AG08396 (cell line): ENCODE measurements around the gene EIF2A.
"Not testable (repeated sequence)": the region's sequence is repeated elsewhere in the genome, so short reads cannot be mapped to it uniquely, and the experiment has no call there.

Source experiments
- DNase-seq: peaks from one replicate; pipeline ENCODE4 v3.0.0; 2012; ENCODE audit warnings: low spot score, mixed read lengths

The EIF2A gene

DNA sequence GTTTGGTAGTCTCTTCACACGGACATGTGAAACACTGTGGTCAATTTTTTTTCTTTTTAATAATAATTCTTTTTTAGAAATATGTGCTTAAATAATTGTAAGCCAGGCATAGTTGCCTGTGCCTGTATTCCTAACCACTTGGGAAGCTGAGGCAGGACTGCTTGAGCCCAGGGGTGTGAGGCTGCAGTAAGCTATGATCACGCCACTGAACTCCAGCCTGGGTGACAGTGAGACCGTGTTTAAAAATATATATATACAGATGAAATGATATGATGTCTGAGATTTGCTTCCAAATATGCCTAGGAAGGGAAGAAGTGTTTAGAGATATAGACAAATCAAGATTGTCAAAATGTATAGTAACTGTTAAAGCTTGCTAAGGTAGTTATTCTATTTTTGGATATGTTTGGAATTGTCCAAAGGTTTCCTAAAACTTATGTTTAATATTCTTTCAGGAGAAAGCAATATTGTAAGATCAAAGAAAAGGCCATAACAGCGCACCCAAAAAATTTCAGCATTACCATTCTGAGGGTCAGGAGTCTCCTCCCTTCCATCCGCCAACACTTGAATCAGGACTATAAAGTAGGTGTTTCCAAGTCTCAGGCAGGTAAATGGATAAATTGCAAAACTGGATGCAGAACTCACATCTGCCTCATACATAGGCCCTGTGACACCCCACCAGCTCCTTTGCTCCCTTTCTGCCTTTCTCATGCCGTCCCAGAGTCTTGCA lies 56.0 kb downstream of the EIF2A start:
- DNase-seq: no peak

GRCh38 chr3:150603153-150603979 lies 56.8 kb downstream of the EIF2A start, which contains the start of gene SELENOT:
TSS of gene SELENOT (plus strand) at chr3:150603321. CDS start at chr3:150603363, 42 bp downstream.
- DNase-seq: peak; percentile 99

GRCh38 chr3:150603980-150604319 lies 57.4 kb downstream of the EIF2A start:
- DNase-seq: no peak

DNA sequence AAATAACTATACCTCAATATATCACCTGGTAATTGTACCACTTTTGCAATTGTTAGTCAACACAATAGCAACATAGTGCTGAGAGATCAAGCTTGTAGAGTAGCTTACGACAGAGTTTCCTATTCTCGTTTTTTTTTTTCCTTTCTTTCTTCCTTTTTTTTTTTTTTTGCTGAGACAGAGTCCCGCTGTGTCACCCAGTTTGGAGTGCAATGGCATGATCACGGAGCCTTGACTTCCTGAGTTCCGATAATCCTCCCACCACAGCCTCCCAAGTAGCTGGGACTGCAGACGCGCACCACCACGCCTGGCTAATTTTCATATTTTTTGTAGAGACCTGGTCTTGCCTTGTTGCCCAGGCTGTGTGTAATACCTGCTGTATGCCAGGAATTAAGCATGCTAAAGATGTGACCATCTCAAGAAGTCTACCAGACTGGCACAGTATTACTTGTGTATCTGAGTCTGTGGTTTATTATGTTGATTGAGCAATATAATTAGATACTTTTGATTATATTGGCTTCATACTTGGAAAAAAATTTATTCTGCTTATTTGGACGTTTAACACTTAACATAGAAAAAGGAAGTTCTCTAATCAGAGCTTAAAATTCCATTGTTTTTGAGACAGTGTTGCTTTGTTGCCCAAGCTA lies 59.5 kb downstream of the EIF2A start:
- no peak for DNase-seq

DNA sequence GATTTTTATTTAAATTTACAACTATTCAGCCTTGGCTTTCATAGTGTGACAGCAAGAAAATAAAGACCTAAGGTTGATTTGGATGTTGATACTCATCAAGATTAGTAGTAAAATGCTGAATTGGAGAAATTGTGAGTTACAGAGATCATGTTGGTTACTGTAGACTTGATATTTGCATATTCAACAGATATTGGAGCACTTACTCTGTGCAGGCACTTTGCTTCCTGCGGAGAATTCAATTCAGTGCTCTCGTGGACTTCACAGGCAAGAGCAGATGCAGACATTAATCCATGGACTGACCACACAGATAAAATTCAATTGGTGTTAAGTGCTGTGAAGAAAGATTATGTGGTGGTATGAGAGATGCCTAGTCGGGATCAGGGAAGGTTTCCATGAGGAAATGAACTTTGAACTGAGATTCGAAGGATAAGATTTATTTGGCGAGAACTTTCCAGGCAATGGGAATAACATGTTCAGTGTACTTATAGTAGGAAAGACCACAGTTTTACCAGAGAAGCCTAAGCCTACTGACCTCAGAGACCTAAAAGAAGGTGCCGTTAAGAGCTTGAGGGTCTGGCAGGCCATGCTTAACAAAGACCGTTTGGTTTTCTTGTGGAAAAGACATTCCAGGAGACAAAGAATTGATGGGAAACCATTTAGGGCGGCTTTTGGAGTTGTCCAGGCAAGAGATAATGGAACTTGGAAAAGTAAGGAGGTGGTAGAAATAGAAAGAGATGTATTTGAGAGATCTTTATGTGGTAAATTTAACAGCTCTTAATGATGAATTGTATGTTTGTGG lies 60.9 kb downstream of the EIF2A start:
- DNase-seq: no peak

- no peak for DNase-seq
Observed at GRCh38 chr3:150609988-150610387, 63.4 kb downstream of the EIF2A start.

DNA sequence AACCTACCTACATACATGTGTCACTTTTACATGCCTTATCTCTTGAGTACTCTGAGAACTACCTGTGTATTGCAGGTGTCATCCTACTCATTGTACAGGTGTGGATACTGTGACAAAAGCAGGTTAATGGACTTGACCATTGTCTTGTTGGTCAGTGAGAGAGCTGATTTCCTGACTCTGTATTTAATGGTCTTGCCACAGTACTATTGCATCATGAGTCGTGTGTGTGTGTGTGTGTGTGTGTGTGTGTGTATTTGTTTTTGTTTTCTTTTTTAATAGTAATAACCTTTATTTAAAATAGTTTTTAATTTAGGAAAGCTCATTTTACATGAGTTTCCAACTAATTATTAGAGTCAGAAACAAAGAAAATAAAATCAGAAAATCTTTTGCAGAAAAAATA lies 64.2 kb downstream of the EIF2A start:
- DNase-seq: no peak

DNA sequence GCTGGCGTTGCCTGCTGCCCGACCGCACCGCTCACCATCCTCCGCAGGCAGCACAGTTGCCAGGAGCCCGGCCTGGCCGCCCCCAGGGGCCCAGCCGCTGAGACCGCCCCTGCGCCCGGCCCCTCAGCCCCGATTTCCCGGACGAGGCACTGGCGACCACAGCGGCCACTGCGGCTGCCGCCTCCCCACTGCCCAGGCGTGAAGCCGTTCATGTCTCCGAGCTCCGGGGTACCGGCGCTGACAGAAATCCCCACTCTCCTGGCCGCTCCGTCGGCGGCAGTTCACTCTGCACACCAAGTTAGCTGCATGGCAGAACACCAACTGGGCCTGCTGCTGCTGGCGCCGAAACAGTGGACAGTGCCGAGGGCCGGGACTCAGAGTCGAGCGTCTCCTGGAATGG lies 65.1 kb downstream of the EIF2A start:
- DNase-seq: no peak

GRCh38 chr3:150612494-150612893 lies 65.9 kb downstream of the EIF2A start:
- DNase-seq: no peak

DNA sequence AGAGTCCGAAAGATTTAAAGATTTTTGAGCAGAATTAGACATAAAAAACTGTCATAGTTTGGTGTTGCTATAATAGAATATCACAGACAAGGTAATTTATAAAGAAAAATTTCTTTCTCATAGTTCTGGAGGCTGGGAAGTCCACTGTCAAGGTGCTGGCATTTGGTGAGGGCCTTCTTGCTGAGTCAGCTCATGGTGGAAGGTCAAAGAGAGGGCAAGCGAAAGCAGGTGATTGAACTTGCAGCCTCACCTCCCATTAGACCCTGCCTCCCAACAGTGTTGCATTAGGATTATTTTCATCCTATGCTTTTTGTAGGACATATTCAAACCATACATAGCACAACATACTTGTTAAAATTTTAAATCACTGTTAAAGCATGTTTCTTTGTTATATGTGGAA lies 66.4 kb downstream of the EIF2A start:
- DNase-seq: no peak

- DNase-seq: no peak
Observed at GRCh38 chr3:150613709-150614480, 67.3 kb downstream of the EIF2A start.

- no peak for DNase-seq
Observed at GRCh38 chr3:150620002-150620689, 73.6 kb downstream of the EIF2A start.

GRCh38 chr3:150622955-150623354 lies 76.4 kb downstream of the EIF2A start:
- not testable (repeated sequence) for DNase-seq

DNA sequence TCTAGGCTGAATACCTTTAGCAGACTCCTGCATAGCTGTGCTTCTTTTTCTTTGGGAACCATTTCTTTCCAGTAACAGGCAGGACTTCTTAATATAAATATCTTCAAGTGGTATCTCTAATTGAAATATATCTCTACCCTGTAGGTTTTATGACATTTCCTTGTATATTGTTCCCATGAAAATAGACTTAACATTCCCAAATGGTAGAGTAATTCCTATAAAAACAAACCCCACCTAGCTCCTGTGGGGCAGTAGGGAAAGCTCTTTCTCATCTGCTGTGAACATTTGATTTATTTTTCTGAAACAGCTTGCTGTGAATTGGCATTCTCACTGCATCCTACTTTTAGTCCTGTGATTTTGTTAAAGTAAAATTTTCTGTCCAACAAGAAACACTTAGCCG lies 77.4 kb downstream of the EIF2A start:
- DNase-seq: no peak

DNA sequence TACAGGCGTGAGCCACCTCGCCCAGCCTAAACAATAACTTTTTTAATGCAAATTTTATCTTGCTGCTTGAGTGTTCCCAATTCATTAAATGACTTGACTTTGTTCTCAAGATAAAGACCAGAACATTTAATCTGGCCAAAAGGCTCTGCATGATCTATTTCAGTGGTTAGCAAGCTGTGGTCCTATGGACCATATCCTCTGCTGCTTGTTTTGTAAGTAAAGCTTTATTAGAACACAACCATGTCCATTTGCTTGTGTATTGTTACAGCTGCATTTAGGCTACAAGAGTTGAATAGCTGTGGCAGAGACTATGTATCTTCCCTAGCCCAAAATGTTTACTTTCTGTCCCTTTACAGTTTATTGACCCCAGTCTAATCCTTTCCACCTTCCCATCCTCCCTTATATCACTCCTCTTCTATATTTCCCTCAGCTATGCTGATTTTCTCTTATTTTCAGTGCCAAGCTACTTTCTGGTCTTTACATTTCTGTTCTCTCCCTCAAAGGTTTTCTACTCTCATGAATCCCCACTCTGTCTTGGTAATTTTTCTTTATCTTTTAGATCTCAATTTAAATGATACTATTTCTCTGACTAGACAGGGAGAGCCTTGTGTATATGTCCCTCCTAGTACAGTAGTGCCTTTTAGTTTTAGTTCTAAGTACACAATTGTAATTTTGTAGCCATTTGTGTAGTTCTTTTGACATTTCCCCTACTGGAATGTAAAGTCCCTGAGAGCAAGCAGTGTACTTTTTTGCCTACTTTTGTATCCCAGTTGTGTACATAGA lies 79.8 kb downstream of the EIF2A start:
- DNase-seq: no peak

DNA sequence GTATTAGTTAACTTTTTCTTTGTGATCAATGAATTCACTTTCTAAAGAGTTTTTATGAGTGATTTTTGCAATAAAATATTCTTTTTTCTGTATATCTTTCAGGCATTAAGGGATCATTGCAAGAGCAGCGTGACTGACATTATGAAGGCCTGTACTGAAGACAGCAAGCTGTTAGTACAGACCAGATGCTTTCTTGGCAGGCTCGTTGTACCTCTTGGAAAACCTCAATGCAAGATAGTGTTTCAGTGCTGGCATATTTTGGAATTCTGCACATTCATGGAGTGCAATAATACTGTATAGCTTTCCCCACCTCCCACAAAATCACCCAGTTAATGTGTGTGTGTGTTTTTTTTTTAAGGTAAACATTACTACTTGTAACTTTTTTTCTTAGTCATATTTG lies 81.0 kb downstream of the EIF2A start:
- no peak for DNase-seq

GRCh38 chr3:150631515-150632221 lies 85.1 kb downstream of the EIF2A start:
- no peak for DNase-seq

DNA sequence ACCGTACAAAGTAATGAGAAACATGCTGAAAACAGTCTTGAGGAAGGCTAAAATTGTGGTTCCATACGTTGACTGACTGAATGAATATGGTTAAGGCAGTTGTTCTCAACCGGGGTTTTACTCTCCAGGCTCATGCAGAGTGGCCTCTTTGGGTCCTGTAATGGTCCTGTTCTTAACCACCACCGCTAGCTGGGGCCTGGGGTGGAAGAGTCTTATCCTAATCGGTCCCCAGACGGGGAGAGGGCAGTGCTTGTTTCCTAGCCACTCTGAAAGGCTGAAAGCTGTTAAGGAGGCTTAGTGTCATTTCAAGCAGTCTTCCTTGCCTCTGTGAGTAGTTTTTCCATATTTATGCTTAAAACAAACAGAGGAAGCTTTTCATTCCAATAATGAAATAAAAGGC lies 88.5 kb downstream of the EIF2A start:
- DNase-seq: no peak

- no peak for DNase-seq
Observed at GRCh38 chr3:150635526-150635925, 88.9 kb downstream of the EIF2A start.
